Osteocyte (in vitro differentiated cells): Measurements from ENCODE around the gene GRID1. TPM values are rescaled to one million over a fixed set of nuclear protein-coding genes. Genes with fewer than 3 reads are reported as not detected.

Experiments used
- DNase-seq: peaks from one replicate; pipeline ENCODE4 v3.0.0; 2021; ENCODE audit warnings: mixed read lengths; ENCODE audit not compliant: unreplicated experiment; ENCODE audit errors: extremely low spot score
- H3K27ac Mint-ChIP-seq: one replicate; pipeline ENCODE4 v1.8.0; 2021; ENCODE audit warnings: mild to moderate bottlenecking, mixed read lengths; ENCODE audit not compliant: unreplicated experiment
- H3K27me3 Mint-ChIP-seq: one replicate; pipeline ENCODE4 v1.8.0; 2021; ENCODE audit warnings: mixed read lengths; ENCODE audit not compliant: unreplicated experiment
- H3K36me3 Mint-ChIP-seq: one replicate; pipeline ENCODE4 v1.8.0; 2021; ENCODE audit warnings: mixed read lengths; ENCODE audit not compliant: unreplicated experiment
- H3K4me1 Mint-ChIP-seq: one replicate; pipeline ENCODE4 v1.8.0; 2021; ENCODE audit warnings: mixed read lengths; ENCODE audit not compliant: unreplicated experiment
- H3K4me3 Mint-ChIP-seq: one replicate; pipeline ENCODE4 v1.8.0; 2021; ENCODE audit warnings: mild to moderate bottlenecking, moderate library complexity, mixed read lengths; ENCODE audit not compliant: unreplicated experiment
- H3K9me3 Mint-ChIP-seq: one replicate; pipeline ENCODE4 v1.8.0; 2021; ENCODE audit warnings: mixed read lengths; ENCODE audit not compliant: unreplicated experiment
- CTCF ChIP-seq: fragments of 200-600 bp; sonication (generic); IDR thresholded peaks from 2 replicates; pipeline ENCODE4 v1.5.0; 2021; ENCODE audit warnings: antibody characterized with exemption, mild to moderate bottlenecking, moderate library complexity
- total RNA-seq: library from RNA; stranded (reverse); gene quantifications from 2 replicates; pipeline ENCODE4 v1.2.1, GENCODE V29; 2021

Gene GRID1
- total RNA-seq, 1 donor from 2014 or later = 0.11 TPM

- Mint-ChIP-seq H3K36me3 (no peaks in the 10 kb centered on the region), H3K9me3 (peaks cover 5% of the 10 kb centered on the region), H3K27ac (no peak overlapping the region), H3K4me3 (no peak overlapping the region), H3K27me3 (no peaks in the 10 kb centered on the region), H3K4me1 (no peaks in the 10 kb centered on the region)
- no peak for DNase-seq
- no peak for TF ChIP-seq CTCF
These were observed 85.2 kb downstream of the GRID1 start for GRCh38 chr10:86281396-86281795.

- no peak overlapping the region for H3K4me3 Mint-ChIP-seq
- H3K9me3 Mint-ChIP-seq = peaks cover 9% of the 10 kb centered on the region
- TF ChIP-seq CTCF = no peak
- no peaks in the 10 kb centered on the region for H3K36me3 Mint-ChIP-seq
- H3K27ac Mint-ChIP-seq = no peak overlapping the region
- no peaks in the 10 kb centered on the region for H3K27me3 Mint-ChIP-seq
- no peaks in the 10 kb centered on the region for H3K4me1 Mint-ChIP-seq
- DNase-seq = peak; percentile 64
These were observed 97.3 kb downstream of the GRID1 start for GRCh38 chr10:86269332-86269731.

GRCh38 chr10:86267286-86268195 lies 99.1 kb downstream of the GRID1 start:
- Mint-ChIP-seq H3K9me3 (peaks cover 9% of the 10 kb centered on the region), H3K27me3 (no peaks in the 10 kb centered on the region), H3K27ac (no peak overlapping the region), H3K4me3 (no peak overlapping the region), H3K4me1 (no peaks in the 10 kb centered on the region), H3K36me3 (no peaks in the 10 kb centered on the region)
- peak; percentile 79 for DNase-seq
- no peak for TF ChIP-seq CTCF

DNA sequence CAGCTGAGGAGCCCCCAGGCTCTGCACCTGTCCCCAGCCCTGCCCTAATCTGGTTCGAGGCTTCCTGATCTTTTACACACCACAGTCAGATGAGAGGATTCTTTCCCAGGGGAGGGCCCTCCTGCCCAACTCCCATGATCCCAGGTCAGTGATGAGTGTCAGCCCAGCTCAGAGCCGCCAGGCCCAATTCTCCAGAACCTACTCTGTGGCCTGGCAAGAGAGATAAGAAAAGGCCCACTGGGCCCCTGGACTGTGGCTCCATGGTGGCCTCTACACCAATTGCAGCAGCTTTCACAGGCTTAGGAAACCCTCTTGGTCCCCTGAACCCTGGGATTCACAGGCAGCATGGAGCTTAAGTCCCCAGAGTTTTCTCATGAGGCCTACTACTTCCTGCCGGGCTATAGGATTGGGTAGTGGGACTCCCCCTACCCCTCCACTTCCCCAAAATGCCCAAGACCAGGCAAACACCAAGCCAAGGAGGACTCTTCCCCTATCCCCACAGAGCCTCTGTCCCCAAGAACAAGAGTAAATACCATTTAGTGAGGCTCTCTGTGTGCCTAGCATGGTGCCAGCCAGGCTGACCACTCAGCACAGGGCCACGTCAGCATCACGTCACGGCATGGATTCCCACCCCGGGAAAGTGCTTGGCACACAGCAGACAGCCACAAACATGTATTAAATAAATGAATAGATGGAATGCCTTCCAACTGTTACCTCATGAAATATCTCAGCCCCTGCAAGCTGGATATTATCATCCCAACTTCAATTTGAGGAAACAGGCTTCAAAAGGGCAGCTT lies 100.0 kb downstream of the GRID1 start:
- no peak overlapping the region for H3K4me3 Mint-ChIP-seq
- H3K9me3 Mint-ChIP-seq = peaks cover 7% of the 10 kb centered on the region
- no peaks in the 10 kb centered on the region for H3K4me1 Mint-ChIP-seq
- no peaks in the 10 kb centered on the region for H3K27me3 Mint-ChIP-seq
- DNase-seq = peak; percentile 76
- no peak overlapping the region for H3K27ac Mint-ChIP-seq
- no peaks in the 10 kb centered on the region for H3K36me3 Mint-ChIP-seq
- TF ChIP-seq CTCF = no peak

- Mint-ChIP-seq H3K27me3 (no peaks in the 10 kb centered on the region), H3K4me1 (no peaks in the 10 kb centered on the region), H3K36me3 (no peaks in the 10 kb centered on the region), H3K9me3 (no peaks in the 10 kb centered on the region), H3K27ac (no peak overlapping the region), H3K4me3 (no peak overlapping the region)
- no peak for TF ChIP-seq CTCF
- peak; percentile 71 for DNase-seq
These were observed 100.7 kb downstream of the GRID1 start for GRCh38 chr10:86265895-86266259.
